HepG2 (cell line): ENCODE data around the gene SRCIN1. TPM values are rescaled to one million over a fixed set of nuclear protein-coding genes. Genes with fewer than 3 reads are reported as not detected.

Experiments used
- EP300 ChIP-seq, 3 experiments: sonication (generic) in 1 of 3; formaldehyde crosslinking in 1 of 3; IDR thresholded peaks; 2 replicates each; pipeline versions ENCODE4 v1.5.1 to v1.6.1; 2011 to 2020; ENCODE audit warnings: low read depth in 2 of 3, low read length in 2 of 3, borderline replicate concordance in 1 of 3, improper control_type of control experiment in 1 of 3, mild to moderate bottlenecking in 1 of 3, missing genetic modification reagents in 1 of 3, moderate library complexity in 1 of 3
- GTF3A ChIP-seq: sonication (generic); formaldehyde crosslinking; conservative IDR thresholded peaks from 2 replicates; pipeline ENCODE4 v1.4.0; 2020; ENCODE audit warnings: mild to moderate bottlenecking, missing genetic modification reagents
- HDAC1 ChIP-seq: sonication (generic); formaldehyde crosslinking; IDR thresholded peaks from 2 replicates; pipeline ENCODE4 v1.5.1; 2020; ENCODE audit warnings: mild to moderate bottlenecking, missing genetic modification reagents
- KMT2A ChIP-seq: sonication (generic); formaldehyde crosslinking; IDR thresholded peaks from 2 replicates; pipeline ENCODE4 v1.4.0; 2020; ENCODE audit warnings: missing genetic modification reagents
- NCOA5 ChIP-seq: sonication (generic); formaldehyde crosslinking; IDR thresholded peaks from 2 replicates; pipeline ENCODE4 v1.4.0; 2020; ENCODE audit warnings: missing genetic modification reagents
- ONECUT2 ChIP-seq: sonication (generic); formaldehyde crosslinking; IDR thresholded peaks from 2 replicates; pipeline ENCODE4 v1.4.0; 2020; ENCODE audit warnings: missing genetic modification reagents
- SAFB2 ChIP-seq: sonication (generic); formaldehyde crosslinking; IDR thresholded peaks from 2 replicates; pipeline ENCODE4 v1.5.1; 2020; ENCODE audit warnings: missing genetic modification reagents, low read depth, mild to moderate bottlenecking, borderline replicate concordance
- SP5 ChIP-seq: IDR thresholded peaks from 2 replicates; pipeline ENCODE4 v1.6.1; 2016; ENCODE audit warnings: low read depth, borderline replicate concordance
- SPEN ChIP-seq: sonication (generic); formaldehyde crosslinking; IDR thresholded peaks from 2 replicates; pipeline ENCODE4 v1.5.1; 2020; ENCODE audit warnings: low read depth, mild to moderate bottlenecking, missing genetic modification reagents
- TBX3 ChIP-seq: fragments of 450-650 bp; IDR thresholded peaks from 2 replicates; pipeline ENCODE4 v1.6.1; 2017; ENCODE audit warnings: antibody characterized with exemption, mild to moderate bottlenecking, inconsistent platforms, borderline replicate concordance
- ZBTB38 ChIP-seq: sonication (generic); formaldehyde crosslinking; IDR thresholded peaks from 2 replicates; pipeline ENCODE4 v1.5.1; 2020; ENCODE audit warnings: mild to moderate bottlenecking, missing genetic modification reagents
- ZFP90 ChIP-seq: sonication (generic); formaldehyde crosslinking; IDR thresholded peaks from 2 replicates; pipeline ENCODE4 v1.8.0; 2022; ENCODE audit warnings: missing genetic modification reagents, mild to moderate bottlenecking, inconsistent platforms, borderline replicate concordance
- ZNF17 ChIP-seq: sonication (generic); formaldehyde crosslinking; IDR thresholded peaks from 2 replicates; pipeline ENCODE4 v1.5.0; 2020; ENCODE audit warnings: mild to moderate bottlenecking, missing genetic modification reagents
- ZNF30 ChIP-seq: sonication (generic); formaldehyde crosslinking; IDR thresholded peaks from 2 replicates; pipeline ENCODE4 v1.5.0; 2020; ENCODE audit warnings: mild to moderate bottlenecking, missing genetic modification reagents
- ZNF337 ChIP-seq: sonication (generic); formaldehyde crosslinking; IDR thresholded peaks from 2 replicates; pipeline ENCODE4 v1.5.1; 2020; ENCODE audit warnings: missing genetic modification reagents, low read depth, mild to moderate bottlenecking, borderline replicate concordance
- ZNF577 ChIP-seq: sonication (generic); formaldehyde crosslinking; IDR thresholded peaks from 2 replicates; pipeline ENCODE4 v1.4.0; 2020; ENCODE audit warnings: mild to moderate bottlenecking, low read depth, missing genetic modification reagents, borderline replicate concordance
- polyA plus RNA-seq, 8 experiments: library from polyadenylated mRNA; depleted of rRNA in 3 of 8; stranded (reverse) in 7 of 8; unstranded in 1 of 8; fragments of >200 nt; fragmentation: Illumina TruSeq in 4 of 8; extraction: Trizol in 4 of 8; gene quantifications; 2 replicates each; pipeline versions ENCODE4 v1.2.1 to v1.2.3, GENCODE V29; 2011 to 2016; ENCODE audit warnings: low read depth in 4 of 8, missing spikeins in 1 of 8, mixed read lengths in 1 of 8; ENCODE audit not compliant: insufficient read depth in 1 of 8
- total RNA-seq, 5 experiments: library from RNA; depleted of rRNA; stranded (reverse); fragments of >200 nt; fragmentation: Illumina TruSeq; extraction: Trizol; gene quantifications; 2 replicates each; pipeline ENCODE4 v1.2.3, GENCODE V29; 2016; ENCODE audit warnings: low read depth in 1 of 5
- TF ChIP-seq, protein P1 (sequence below): sonication (generic); formaldehyde crosslinking; IDR thresholded peaks from 2 replicates; pipeline ENCODE4 v1.4.0; 2020; ENCODE audit warnings: mild to moderate bottlenecking, low read depth, missing genetic modification reagents
- TF ChIP-seq, protein P2 (sequence below): sonication (generic); formaldehyde crosslinking; IDR thresholded peaks from 2 replicates; pipeline ENCODE4 v1.4.0; 2020; ENCODE audit warnings: missing genetic modification reagents, borderline replicate concordance
- TF ChIP-seq, protein P3 (sequence below): IDR thresholded peaks from 2 replicates; pipeline ENCODE4 v1.6.1; 2012; ENCODE audit warnings: low read depth, low read length, improper control_type of control experiment
- TF ChIP-seq, protein P4 (sequence below): sonication (generic); formaldehyde crosslinking; conservative IDR thresholded peaks from 2 replicates; pipeline ENCODE4 v1.8.0; 2022; ENCODE audit warnings: mild to moderate bottlenecking, moderate library complexity, missing genetic modification reagents
- TF ChIP-seq, protein P5 (sequence below): sonication (generic); formaldehyde crosslinking; IDR thresholded peaks from 2 replicates; pipeline ENCODE4 v1.5.1; 2020; ENCODE audit warnings: missing genetic modification reagents, mild to moderate bottlenecking, borderline replicate concordance

The SRCIN1 gene
- total and polyA plus RNA-seq, 2 of the 13 experiments (the other 11 are each of a cell fraction or from before 2014, with no cell fraction given) = 1.2 to 9.6 TPM

DNA sequence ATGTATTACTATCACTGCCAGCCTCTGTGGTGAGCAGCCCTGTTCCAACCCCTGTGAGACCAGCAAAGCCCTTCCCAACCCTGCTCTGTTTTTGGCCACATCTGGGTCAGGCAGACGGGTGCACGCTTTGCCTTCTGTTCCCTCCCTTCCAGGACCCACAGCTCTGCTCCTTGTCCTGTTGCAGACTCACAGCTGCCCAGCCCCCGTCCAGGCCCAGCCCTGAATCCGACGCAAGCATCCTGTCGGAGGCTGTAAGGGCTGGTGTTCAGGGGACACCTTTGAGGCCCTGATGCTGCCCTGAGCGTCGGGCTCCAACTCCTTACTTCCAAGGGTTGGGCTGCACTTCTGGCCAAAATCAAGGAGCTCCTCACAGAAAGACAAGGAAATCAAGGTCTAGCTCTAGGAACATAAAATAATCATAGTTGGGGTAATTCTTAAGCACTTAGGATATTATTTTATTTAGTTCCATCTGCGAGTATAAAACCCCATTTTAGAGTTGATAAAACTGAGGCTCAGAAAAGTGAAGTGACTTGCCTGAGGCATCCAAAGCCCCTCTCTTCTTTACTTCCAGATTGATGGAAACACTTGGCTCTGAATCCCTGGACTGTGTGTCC is 14.3 kb upstream of the SRCIN1 start (continued):
- TF ChIP-seq, protein P1, sequence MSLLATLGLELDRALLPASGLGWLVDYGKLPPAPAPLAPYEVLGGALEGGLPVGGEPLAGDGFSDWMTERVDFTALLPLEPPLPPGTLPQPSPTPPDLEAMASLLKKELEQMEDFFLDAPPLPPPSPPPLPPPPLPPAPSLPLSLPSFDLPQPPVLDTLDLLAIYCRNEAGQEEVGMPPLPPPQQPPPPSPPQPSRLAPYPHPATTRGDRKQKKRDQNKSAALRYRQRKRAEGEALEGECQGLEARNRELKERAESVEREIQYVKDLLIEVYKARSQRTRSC (CRISPR knock-in tag) = 0 out of 2 replicates have a peak, but pooled peaks have one; percentile 3
- TF ChIP-seq SP5 = no peak
- TF ChIP-seq KMT2A (CRISPR knock-in tag) = no peak
- TF ChIP-seq TBX3 = no peak
- TF ChIP-seq, protein P2, sequence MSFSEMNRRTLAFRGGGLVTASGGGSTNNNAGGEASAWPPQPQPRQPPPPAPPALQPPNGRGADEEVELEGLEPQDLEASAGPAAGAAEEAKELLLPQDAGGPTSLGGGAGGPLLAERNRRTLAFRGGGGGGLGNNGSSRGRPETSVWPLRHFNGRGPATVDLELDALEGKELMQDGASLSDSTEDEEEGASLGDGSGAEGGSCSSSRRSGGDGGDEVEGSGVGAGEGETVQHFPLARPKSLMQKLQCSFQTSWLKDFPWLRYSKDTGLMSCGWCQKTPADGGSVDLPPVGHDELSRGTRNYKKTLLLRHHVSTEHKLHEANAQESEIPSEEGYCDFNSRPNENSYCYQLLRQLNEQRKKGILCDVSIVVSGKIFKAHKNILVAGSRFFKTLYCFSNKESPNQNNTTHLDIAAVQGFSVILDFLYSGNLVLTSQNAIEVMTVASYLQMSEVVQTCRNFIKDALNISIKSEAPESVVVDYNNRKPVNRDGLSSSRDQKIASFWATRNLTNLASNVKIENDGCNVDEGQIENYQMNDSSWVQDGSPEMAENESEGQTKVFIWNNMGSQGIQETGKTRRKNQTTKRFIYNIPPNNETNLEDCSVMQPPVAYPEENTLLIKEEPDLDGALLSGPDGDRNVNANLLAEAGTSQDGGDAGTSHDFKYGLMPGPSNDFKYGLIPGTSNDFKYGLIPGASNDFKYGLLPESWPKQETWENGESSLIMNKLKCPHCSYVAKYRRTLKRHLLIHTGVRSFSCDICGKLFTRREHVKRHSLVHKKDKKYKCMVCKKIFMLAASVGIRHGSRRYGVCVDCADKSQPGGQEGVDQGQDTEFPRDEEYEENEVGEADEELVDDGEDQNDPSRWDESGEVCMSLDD (CRISPR knock-in tag) = no peak
- TF ChIP-seq ZNF30 (CRISPR knock-in tag) = 0 out of 2 replicates have a peak, but pooled peaks have one; percentile 37
- TF ChIP-seq GTF3A (CRISPR knock-in tag) = 0 out of 2 replicates have a peak, but pooled peaks have one; percentile 31
- peak; percentile 99 for TF ChIP-seq ZBTB38 (CRISPR knock-in tag)
- no peak for TF ChIP-seq ZNF17 (CRISPR knock-in tag)
- peak; percentile 48; the same call in 1 of the 2 replicates for TF ChIP-seq SPEN
- no peak for TF ChIP-seq ZNF577
- no peak for TF ChIP-seq ZFP90
- TF ChIP-seq SAFB2 (CRISPR knock-in tag) = peak; percentile 62; the same call in 1 of the 2 replicates
- TF ChIP-seq EP300 (IDR thresholded peaks at IDR 0.05; ENCODE audit: low read depth in 2 of 2, low read length in 2 of 2) = 0 out of 4 replicates have a peak, but pooled peaks of 1 of the 2 experiments have one; percentile 1
- TF ChIP-seq EP300 (CRISPR knock-in tag; IDR thresholded peaks at IDR 0.05; ENCODE audit: borderline replicate concordance) = peak; percentile 28; the same call in 1 of the 2 replicates
- TF ChIP-seq HDAC1 = peak; percentile 43; the same call in 1 of the 2 replicates
- TF ChIP-seq ZNF337 (CRISPR knock-in tag) = no peak
- TF ChIP-seq ONECUT2 (CRISPR knock-in tag) = 0 out of 2 replicates have a peak, but pooled peaks have one; percentile 11
- TF ChIP-seq, protein P3, sequence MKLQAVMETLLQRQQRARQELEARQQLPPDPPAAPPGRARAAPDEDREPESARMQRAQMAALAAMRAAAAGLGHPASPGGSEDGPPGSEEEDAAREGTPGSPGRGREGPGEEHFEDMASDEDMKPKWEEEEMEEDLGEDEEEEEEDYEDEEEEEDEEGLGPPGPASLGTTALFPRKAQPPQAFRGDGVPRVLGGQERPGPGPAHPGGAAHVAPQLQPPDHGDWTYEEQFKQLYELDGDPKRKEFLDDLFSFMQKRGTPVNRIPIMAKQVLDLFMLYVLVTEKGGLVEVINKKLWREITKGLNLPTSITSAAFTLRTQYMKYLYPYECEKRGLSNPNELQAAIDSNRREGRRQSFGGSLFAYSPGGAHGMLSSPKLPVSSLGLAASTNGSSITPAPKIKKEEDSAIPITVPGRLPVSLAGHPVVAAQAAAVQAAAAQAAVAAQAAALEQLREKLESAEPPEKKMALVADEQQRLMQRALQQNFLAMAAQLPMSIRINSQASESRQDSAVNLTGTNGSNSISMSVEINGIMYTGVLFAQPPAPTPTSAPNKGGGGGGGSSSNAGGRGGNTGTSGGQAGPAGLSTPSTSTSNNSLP = peak; percentile 46; the same call in 1 of the 2 replicates
- TF ChIP-seq, protein P4, sequence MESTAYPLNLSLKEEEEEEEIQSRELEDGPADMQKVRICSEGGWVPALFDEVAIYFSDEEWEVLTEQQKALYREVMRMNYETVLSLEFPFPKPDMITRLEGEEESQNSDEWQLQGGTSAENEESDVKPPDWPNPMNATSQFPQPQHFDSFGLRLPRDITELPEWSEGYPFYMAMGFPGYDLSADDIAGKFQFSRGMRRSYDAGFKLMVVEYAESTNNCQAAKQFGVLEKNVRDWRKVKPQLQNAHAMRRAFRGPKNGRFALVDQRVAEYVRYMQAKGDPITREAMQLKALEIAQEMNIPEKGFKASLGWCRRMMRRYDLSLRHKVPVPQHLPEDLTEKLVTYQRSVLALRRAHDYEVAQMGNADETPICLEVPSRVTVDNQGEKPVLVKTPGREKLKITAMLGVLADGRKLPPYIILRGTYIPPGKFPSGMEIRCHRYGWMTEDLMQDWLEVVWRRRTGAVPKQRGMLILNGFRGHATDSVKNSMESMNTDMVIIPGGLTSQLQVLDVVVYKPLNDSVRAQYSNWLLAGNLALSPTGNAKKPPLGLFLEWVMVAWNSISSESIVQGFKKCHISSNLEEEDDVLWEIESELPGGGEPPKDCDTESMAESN = peak; percentile 48; the same call in 1 of the 2 replicates
- no peak for TF ChIP-seq NCOA5 (CRISPR knock-in tag)
- TF ChIP-seq, protein P5, sequence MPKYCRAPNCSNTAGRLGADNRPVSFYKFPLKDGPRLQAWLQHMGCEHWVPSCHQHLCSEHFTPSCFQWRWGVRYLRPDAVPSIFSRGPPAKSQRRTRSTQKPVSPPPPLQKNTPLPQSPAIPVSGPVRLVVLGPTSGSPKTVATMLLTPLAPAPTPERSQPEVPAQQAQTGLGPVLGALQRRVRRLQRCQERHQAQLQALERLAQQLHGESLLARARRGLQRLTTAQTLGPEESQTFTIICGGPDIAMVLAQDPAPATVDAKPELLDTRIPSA (CRISPR knock-in tag) = no peak
